Thymus (tissue), 11 donors: ENCODE results near the gene MYO15A. TPM values are rescaled to one million over a fixed set of nuclear protein-coding genes. Genes with fewer than 3 reads are reported as not detected.

ENCODE experiments used
- DNase-seq, 9 donors: peaks; one replicate each; pipeline ENCODE4 v3.0.0-alpha.2; 2013; ENCODE audit warnings: low spot score in 9 of 9, low read depth in 6 of 9, missing footprints in 1 of 9
- H3K27ac ChIP-seq, 2 donors: one replicate each; pipeline ENCODE4 v1.5.1; 2013; ENCODE audit warnings: control low read depth in 1 of 2, low read depth in 1 of 2, low read length in 1 of 2, mild to moderate bottlenecking in 1 of 2, moderate library complexity in 1 of 2
- H3K27me3 ChIP-seq, 2 donors: one replicate each; pipeline ENCODE4 v1.5.1; 2013; ENCODE audit warnings: low read length in 1 of 2; ENCODE audit not compliant: control insufficient read depth in 2 of 2, insufficient read depth in 1 of 2
- H3K36me3 ChIP-seq, 2 donors: one replicate each; pipeline ENCODE4 v1.5.1; 2013; ENCODE audit warnings: low read length in 1 of 2, mild to moderate bottlenecking in 1 of 2, moderate library complexity in 1 of 2; ENCODE audit not compliant: control insufficient read depth in 2 of 2, insufficient read depth in 2 of 2
- H3K4me1 ChIP-seq, 2 donors: one replicate each; pipeline ENCODE4 v1.5.1; 2013; ENCODE audit warnings: low read length in 2 of 2; ENCODE audit not compliant: control insufficient read depth in 2 of 2, insufficient read depth in 2 of 2
- H3K4me3 ChIP-seq, 2 donors: one replicate each; pipeline ENCODE4 v1.5.1; 2013; ENCODE audit warnings: low read length in 2 of 2, control low read depth in 1 of 2, mild to moderate bottlenecking in 1 of 2
- H3K9me3 ChIP-seq, 2 donors: one replicate each; pipeline ENCODE4 v1.5.1; 2013; ENCODE audit warnings: low read length in 1 of 2, mild to moderate bottlenecking in 1 of 2; ENCODE audit not compliant: control insufficient read depth in 2 of 2, insufficient read depth in 1 of 2
- WGBS: extraction: QIAGEN DNeasy Blood & Tissue Kit; methylation state at CpG from one replicate; pipeline ENCODE4 v1.1.7; 2013; 5-methylcytosine and 5-hydroxymethylcytosine counted together
- polyA plus RNA-seq: library from polyadenylated mRNA; stranded (reverse); fragments of 200-250 nt; gene quantifications from one replicate; pipeline ENCODE4 v1.2.3, GENCODE V29; 2013
- total RNA-seq: library from RNA; stranded (reverse); fragments of 120-200 nt; gene quantifications from one replicate; pipeline ENCODE4 v1.2.4, GENCODE V29; 2013
- donor health status: healthy.

MYO15A gene
- total and polyA plus RNA-seq, 2 donors: 0.24 to 1.9 TPM

GRCh38 chr17:18224053-18224386 lies 115.5 kb downstream of the MYO15A start:
- Histone ChIP-seq H3K4me1 (peaks cover 7 to 16% of the 10 kb centered on the region in 2 donors), H3K27me3 (peaks cover 0 to 6% of the 10 kb centered on the region in 2 donors), H3K27ac (peak overlapping the region in 1 of 2 donors; percentile 7), H3K9me3 (no peaks in the 10 kb centered on the region), H3K4me3 (no peak overlapping the region), H3K36me3 (no peaks in the 10 kb centered on the region)
- no peak for DNase-seq
- WGBS: 93% methylated on average over 4 of the region's 4 CpGs

DNA sequence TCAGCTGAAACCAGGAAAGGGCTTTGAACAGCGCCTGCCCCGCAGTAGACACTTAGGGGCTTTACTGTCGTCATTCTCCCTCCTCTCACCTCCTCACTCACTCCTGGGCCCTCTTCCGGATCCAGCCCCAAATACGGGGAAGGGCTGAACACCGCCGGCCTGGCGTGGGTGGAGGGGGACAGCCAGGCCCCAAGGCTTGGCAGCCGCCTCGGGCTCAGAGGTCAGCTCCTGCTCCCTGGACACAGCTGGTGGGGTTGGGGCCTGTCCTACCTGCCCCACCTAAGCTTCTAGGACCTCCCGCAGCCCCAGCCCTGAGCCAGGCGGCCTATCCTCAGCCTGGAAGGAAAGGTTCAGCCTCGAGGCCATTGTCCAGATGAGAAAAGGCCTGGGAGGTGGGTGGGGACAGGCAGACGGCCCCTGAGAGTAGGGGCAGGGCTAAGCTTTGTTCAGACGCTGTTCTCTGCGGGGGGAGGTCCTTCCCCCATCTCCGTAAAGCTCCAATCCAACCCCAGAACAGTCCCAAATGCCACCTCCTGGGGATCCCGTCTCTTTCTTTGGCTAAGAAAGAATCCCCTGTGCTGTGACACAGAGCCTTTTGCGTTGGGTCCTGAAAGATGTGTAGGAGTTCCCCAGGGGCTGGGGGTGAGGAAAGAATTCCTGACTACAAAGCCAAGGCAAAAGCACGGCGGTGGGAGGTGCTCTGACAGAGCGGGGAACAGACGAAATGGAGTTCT lies 116.0 kb downstream of the MYO15A start:
- peaks cover 7 to 16% of the 10 kb centered on the region in 2 donors for H3K4me1 ChIP-seq
- peak overlapping the region; percentile 28 to 91 for H3K4me3 ChIP-seq
- H3K9me3 ChIP-seq: no peaks in the 10 kb centered on the region
- H3K27me3 ChIP-seq: peaks cover 0 to 6% of the 10 kb centered on the region in 2 donors
- no peaks in the 10 kb centered on the region for H3K36me3 ChIP-seq
- DNase-seq: peak in 1 of 9 donors; percentile 3
- peak overlapping the region in 1 of 2 donors; percentile 30 for H3K27ac ChIP-seq
- 71% methylated on average over 23 of the region's 23 CpGs for WGBS

DNA sequence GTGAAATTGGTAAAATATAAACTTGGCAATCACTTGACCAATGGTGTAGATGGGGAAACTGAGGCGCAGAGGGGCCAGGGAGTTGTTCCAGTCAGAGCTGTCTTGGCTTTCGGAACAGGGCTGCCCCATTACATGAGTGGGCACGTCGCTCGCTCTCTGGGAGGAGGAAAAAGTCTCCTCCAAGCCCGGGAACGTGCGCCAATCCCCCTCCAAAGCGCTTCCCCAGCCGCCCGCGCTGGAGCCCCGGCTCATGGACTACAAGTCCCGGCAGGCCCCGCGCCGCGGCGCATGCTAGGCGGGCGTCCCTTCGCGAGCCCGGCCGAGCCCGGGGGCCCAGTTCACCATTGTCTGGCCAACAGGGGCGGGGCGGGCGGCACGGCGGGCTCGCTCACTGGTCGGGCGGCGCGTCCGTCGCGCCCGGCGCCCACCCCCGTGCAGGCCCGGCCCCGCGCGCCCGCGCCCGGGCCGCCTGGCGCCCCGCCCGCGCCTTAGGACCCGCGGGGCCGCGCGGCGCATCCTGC lies 116.6 kb downstream of the MYO15A start, which contains the start of gene LLGL1:
Gene LLGL1 (plus strand): TSS at position 515 of the 521 bp plus-strand sequence. CDS start 48 bp downstream, outside the sequence.
- under 1% methylated on average over 60 of the region's 60 CpGs for WGBS
- peaks cover 0 to 6% of the 10 kb centered on the region in 2 donors for H3K27me3 ChIP-seq
- peaks cover 7 to 16% of the 10 kb centered on the region in 2 donors for H3K4me1 ChIP-seq
- H3K4me3 ChIP-seq: peak within 1 kb of the TSS; percentile 74 to 91
- H3K36me3 ChIP-seq: no peaks in the 10 kb centered on the region
- peak within 1 kb of the TSS; percentile 4 to 30 for H3K27ac ChIP-seq
- peak; percentile 58 to 97 (median 93) for DNase-seq
- no peaks in the 10 kb centered on the region for H3K9me3 ChIP-seq

GRCh38 chr17:18225642-18226283 lies 117.2 kb downstream of the MYO15A start:
- H3K27ac ChIP-seq: no peak overlapping the region
- H3K4me3 ChIP-seq: peak overlapping the region; percentile 74 to 91
- WGBS: under 1% methylated on average over 56 of the region's 57 CpGs
- DNase-seq: peak in 2 of 9 donors; percentile 2 to 34
- H3K27me3 ChIP-seq: peaks cover 0 to 6% of the 10 kb centered on the region in 2 donors
- no peaks in the 10 kb centered on the region for H3K9me3 ChIP-seq
- H3K36me3 ChIP-seq: no peaks in the 10 kb centered on the region
- peaks cover 7 to 16% of the 10 kb centered on the region in 2 donors for H3K4me1 ChIP-seq

- Histone ChIP-seq H3K36me3 (no peaks in the 10 kb centered on the region), H3K9me3 (no peaks in the 10 kb centered on the region), H3K4me3 (peak overlapping the region; percentile 74 to 91), H3K27ac (no peak overlapping the region), H3K4me1 (peaks cover 7 to 16% of the 10 kb centered on the region in 2 donors), H3K27me3 (peaks cover 0 to 6% of the 10 kb centered on the region in 2 donors)
- 47% methylated on average over 16 of the region's 16 CpGs for WGBS
- peak in 1 of 9 donors; percentile 10 for DNase-seq
Measured at GRCh38 chr17:18226284-18226945, 117.9 kb downstream of the MYO15A start.

GRCh38 chr17:18227635-18228034 lies 119.1 kb downstream of the MYO15A start:
- WGBS: over 99% methylated on average over 5 of the region's 5 CpGs
- DNase-seq: no peak
- Histone ChIP-seq H3K36me3 (peaks cover 0 to 4% of the 10 kb centered on the region in 2 donors), H3K27me3 (peaks cover 0 to 6% of the 10 kb centered on the region in 2 donors), H3K4me3 (no peak overlapping the region), H3K27ac (no peak overlapping the region), H3K4me1 (peaks cover 7 to 16% of the 10 kb centered on the region in 2 donors), H3K9me3 (no peaks in the 10 kb centered on the region)

GRCh38 chr17:18228176-18228682 lies 119.7 kb downstream of the MYO15A start:
- peaks cover 7 to 16% of the 10 kb centered on the region in 2 donors for H3K4me1 ChIP-seq
- no peak overlapping the region for H3K27ac ChIP-seq
- 98% methylated on average over 10 of the region's 10 CpGs for WGBS
- H3K27me3 ChIP-seq: peaks cover 0 to 6% of the 10 kb centered on the region in 2 donors
- H3K36me3 ChIP-seq: peaks cover 0 to 5% of the 10 kb centered on the region in 2 donors
- no peak overlapping the region for H3K4me3 ChIP-seq
- H3K9me3 ChIP-seq: no peaks in the 10 kb centered on the region
- no peak for DNase-seq

DNA sequence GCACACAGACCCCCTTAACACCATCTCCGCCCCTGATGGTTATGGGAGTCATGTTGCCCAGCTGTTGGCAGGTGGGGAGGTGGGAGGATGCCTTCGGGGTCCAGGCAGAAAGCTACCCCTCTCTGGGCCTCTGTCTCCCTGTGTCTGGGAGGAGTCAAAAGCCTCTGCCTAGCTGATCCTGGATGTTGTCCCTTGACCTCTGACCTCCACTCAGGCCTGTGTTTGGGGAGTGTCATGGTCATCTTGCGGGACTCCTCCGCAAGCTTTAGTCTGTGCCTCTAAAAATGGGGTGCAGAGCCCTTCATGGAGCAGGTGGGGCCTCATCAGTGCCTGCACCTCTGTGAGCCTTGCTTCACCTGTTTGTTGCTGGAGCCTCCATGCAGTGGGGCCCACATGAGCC lies 120.7 kb downstream of the MYO15A start:
- DNase-seq: no peak
- WGBS: 92% methylated on average over 4 of the region's 4 CpGs
- Histone ChIP-seq H3K9me3 (no peaks in the 10 kb centered on the region), H3K27ac (no peak overlapping the region), H3K4me1 (peaks cover 7 to 16% of the 10 kb centered on the region in 2 donors), H3K4me3 (no peak overlapping the region), H3K36me3 (peaks cover 8 to 11% of the 10 kb centered on the region in 2 donors), H3K27me3 (peaks cover 0 to 6% of the 10 kb centered on the region in 2 donors)
